Nephron progenitor cell (in vitro differentiated cells): ENCODE results near the gene REEP2.

Experiments
- DNase-seq: peaks from one replicate; pipeline ENCODE4 v3.0.0; 2021
- H3K27ac Mint-ChIP-seq: 2 replicates; pipeline ENCODE4 v1.8.0; 2021; ENCODE audit warnings: mild to moderate bottlenecking, moderate library complexity, mixed read lengths
- H3K27me3 Mint-ChIP-seq: 2 replicates; pipeline ENCODE4 v1.8.0; 2021; ENCODE audit warnings: mild to moderate bottlenecking, low read depth, mixed read lengths; ENCODE audit not compliant: poor library complexity
- H3K36me3 Mint-ChIP-seq: 2 replicates; pipeline ENCODE4 v1.8.0; 2021; ENCODE audit warnings: low read depth, mixed read lengths
- H3K4me1 Mint-ChIP-seq: 2 replicates; pipeline ENCODE4 v1.8.0; 2021; ENCODE audit warnings: mixed read lengths
- H3K4me3 Mint-ChIP-seq: 2 replicates; pipeline ENCODE4 v1.8.0; 2021; ENCODE audit warnings: mild to moderate bottlenecking, moderate library complexity, mixed read lengths
- H3K9me3 Mint-ChIP-seq: 2 replicates; pipeline ENCODE4 v1.8.0; 2021; ENCODE audit warnings: mild to moderate bottlenecking, moderate library complexity, mixed read lengths
- CTCF ChIP-seq: fragments of 200-600 bp; sonication (generic); IDR thresholded peaks from 2 replicates; pipeline ENCODE4 v1.5.0; 2021; ENCODE audit warnings: antibody characterized with exemption

Gene REEP2

GRCh38 chr5:138466125-138466899 lies 27.5 kb downstream of the REEP2 start:
- H3K4me1 Mint-ChIP-seq: peaks cover 40% of the 10 kb centered on the region
- TF ChIP-seq CTCF: no peak
- peak; percentile 41 for DNase-seq

GRCh38 chr5:138466900-138467710 lies 28.2 kb downstream of the REEP2 start:
- Mint-ChIP-seq H3K9me3 (no peaks in the 10 kb centered on the region), H3K4me1 (peaks cover 35% of the 10 kb centered on the region), H3K4me3 (peak overlapping the region; percentile 86), H3K27ac (no peak overlapping the region), H3K36me3 (peaks cover 24% of the 10 kb centered on the region), H3K27me3 (peaks cover 28% of the 10 kb centered on the region)
- no peak for TF ChIP-seq CTCF
- no peak for DNase-seq

More at GRCh38 chr5:138466125-138466899, 27.5 kb downstream of the REEP2 start:
- Mint-ChIP-seq H3K4me3 (peak overlapping the region; percentile 86), H3K9me3 (no peaks in the 10 kb centered on the region), H3K27me3 (peaks cover 28% of the 10 kb centered on the region), H3K36me3 (peaks cover 24% of the 10 kb centered on the region), H3K27ac (no peak overlapping the region)

GRCh38 chr5:138467711-138468132 lies 28.9 kb downstream of the REEP2 start:
- TF ChIP-seq CTCF: no peak
- Mint-ChIP-seq H3K27me3 (peaks cover 28% of the 10 kb centered on the region), H3K36me3 (peaks cover 24% of the 10 kb centered on the region), H3K27ac (no peak overlapping the region), H3K9me3 (no peaks in the 10 kb centered on the region), H3K4me3 (peak overlapping the region; percentile 86), H3K4me1 (peaks cover 39% of the 10 kb centered on the region)
- no peak for DNase-seq

GRCh38 chr5:138468133-138468965 lies 29.5 kb downstream of the REEP2 start:
- peaks cover 31% of the 10 kb centered on the region for H3K27me3 Mint-ChIP-seq
- no peaks in the 10 kb centered on the region for H3K9me3 Mint-ChIP-seq
- DNase-seq: no peak
- peaks cover 36% of the 10 kb centered on the region for H3K4me1 Mint-ChIP-seq
- no peak overlapping the region for H3K27ac Mint-ChIP-seq
- TF ChIP-seq CTCF: no peak
- peaks cover 24% of the 10 kb centered on the region for H3K36me3 Mint-ChIP-seq
- H3K4me3 Mint-ChIP-seq: peak overlapping the region; percentile 86

- H3K27me3 Mint-ChIP-seq: peaks cover 36% of the 10 kb centered on the region
- TF ChIP-seq CTCF: no peak
- no peak for DNase-seq
- H3K4me1 Mint-ChIP-seq: peaks cover 31% of the 10 kb centered on the region
- peaks cover 24% of the 10 kb centered on the region for H3K36me3 Mint-ChIP-seq
- H3K4me3 Mint-ChIP-seq: peak overlapping the region; percentile 86
- H3K9me3 Mint-ChIP-seq: no peaks in the 10 kb centered on the region
- H3K27ac Mint-ChIP-seq: no peak overlapping the region
These were observed 30.2 kb downstream of the REEP2 start for GRCh38 chr5:138468966-138469539.
